ENCODE results near the gene PPHLN1.

PPHLN1 gene

GRCh38 chr12:42477941-42478340 lies 152.0 kb downstream of the PPHLN1 start:
- Histone ChIP-seq H3K4me1 (ENCODE audit: control insufficient read depth, insufficient read depth, low read length) (peaks cover 9% of the 10 kb centered on the region), H3K9ac (ENCODE audit: low read length) (no peak overlapping the region), H3K36me3 (ENCODE audit: control insufficient read depth, insufficient read depth, low read length) (no peaks in the 10 kb centered on the region), H3K27me3 (ENCODE audit: control insufficient read depth, insufficient read depth, low read length) (no peaks in the 10 kb centered on the region), H3K9me3 (ENCODE audit: control insufficient read depth, low read length) (no peaks in the 10 kb centered on the region), H3K4me3 (ENCODE audit: low read length) (no peak overlapping the region)

GRCh38 chr12:42481368-42481767 lies 155.4 kb downstream of the PPHLN1 start:
- H3K4me1 ChIP-seq (ENCODE audit: control insufficient read depth, insufficient read depth, low read length): peaks cover 14% of the 10 kb centered on the region
- no peak overlapping the region for H3K9ac ChIP-seq (ENCODE audit: low read length)
- H3K36me3 ChIP-seq (ENCODE audit: control insufficient read depth, insufficient read depth, low read length): no peaks in the 10 kb centered on the region
- H3K9me3 ChIP-seq (ENCODE audit: control insufficient read depth, low read length): no peaks in the 10 kb centered on the region
- H3K27me3 ChIP-seq (ENCODE audit: control insufficient read depth, insufficient read depth, low read length): no peaks in the 10 kb centered on the region
- H3K4me3 ChIP-seq (ENCODE audit: low read length): no peak overlapping the region

DNA sequence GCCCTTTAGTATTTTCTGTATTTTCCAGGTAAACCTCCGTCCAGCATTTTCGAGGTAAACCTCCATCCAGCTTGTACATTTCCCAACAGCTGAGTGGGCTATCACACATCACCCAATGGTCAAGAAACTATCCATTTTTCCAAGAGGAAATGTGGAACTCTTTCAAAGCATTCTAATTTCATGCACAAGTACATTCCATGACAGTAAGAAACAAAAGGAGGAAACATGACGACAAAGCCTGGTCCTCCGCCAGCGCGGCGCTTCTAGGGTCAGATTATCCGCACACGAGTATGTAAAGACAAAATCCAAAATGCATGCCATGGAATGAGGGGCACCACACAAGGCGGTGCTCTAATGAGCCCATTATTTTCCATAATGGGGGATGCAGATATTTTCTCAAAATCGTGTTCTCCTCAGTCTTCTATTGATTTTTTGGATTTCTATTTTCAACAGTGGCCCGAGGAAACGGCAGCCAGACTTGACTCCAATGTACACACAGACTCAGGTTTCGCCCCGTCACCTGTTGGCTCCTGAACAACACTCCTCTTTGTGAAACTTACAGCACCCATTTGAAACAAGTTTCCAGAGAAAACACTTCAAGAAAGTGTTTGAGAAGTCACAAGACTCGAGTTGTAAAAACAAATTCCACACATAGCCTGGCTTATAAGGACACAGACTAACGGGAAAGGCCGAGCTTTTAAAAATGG lies 156.2 kb downstream of the PPHLN1 start:
- H3K4me1 ChIP-seq (ENCODE audit: control insufficient read depth, insufficient read depth, low read length): peaks cover 14% of the 10 kb centered on the region
- H3K9me3 ChIP-seq (ENCODE audit: control insufficient read depth, low read length): no peaks in the 10 kb centered on the region
- peak overlapping the region; percentile 68 for H3K9ac ChIP-seq (ENCODE audit: low read length)
- peak overlapping the region; percentile 62 for H3K4me3 ChIP-seq (ENCODE audit: low read length)
- no peaks in the 10 kb centered on the region for H3K27me3 ChIP-seq (ENCODE audit: control insufficient read depth, insufficient read depth, low read length)
- no peaks in the 10 kb centered on the region for H3K36me3 ChIP-seq (ENCODE audit: control insufficient read depth, insufficient read depth, low read length)

GRCh38 chr12:42482748-42483520 lies 157.0 kb downstream of the PPHLN1 start:
- H3K4me3 ChIP-seq (ENCODE audit: low read length): peak overlapping the region; percentile 62
- H3K27me3 ChIP-seq (ENCODE audit: control insufficient read depth, insufficient read depth, low read length): no peaks in the 10 kb centered on the region
- no peaks in the 10 kb centered on the region for H3K36me3 ChIP-seq (ENCODE audit: control insufficient read depth, insufficient read depth, low read length)
- H3K9ac ChIP-seq (ENCODE audit: low read length): peak overlapping the region; percentile 68
- H3K9me3 ChIP-seq (ENCODE audit: control insufficient read depth, low read length): no peaks in the 10 kb centered on the region
- H3K4me1 ChIP-seq (ENCODE audit: control insufficient read depth, insufficient read depth, low read length): peaks cover 14% of the 10 kb centered on the region

DNA sequence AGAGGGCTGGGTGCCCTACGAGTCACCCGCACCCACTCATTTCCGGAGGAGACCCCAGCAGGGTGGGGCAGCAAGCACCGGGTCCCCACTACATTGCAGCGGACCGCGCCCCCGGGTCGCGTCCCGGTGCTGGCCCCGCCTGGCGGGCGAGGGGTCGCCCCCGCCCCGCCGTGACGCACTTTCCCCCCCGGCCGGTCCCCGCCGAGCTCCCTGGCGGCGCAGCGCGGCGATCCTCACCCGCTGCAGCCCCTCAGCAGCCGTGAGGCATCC lies 157.5 kb downstream of the PPHLN1 start:
- H3K9me3 ChIP-seq (ENCODE audit: control insufficient read depth, low read length): no peaks in the 10 kb centered on the region
- H3K9ac ChIP-seq (ENCODE audit: low read length): peak overlapping the region; percentile 68
- H3K27me3 ChIP-seq (ENCODE audit: control insufficient read depth, insufficient read depth, low read length): no peaks in the 10 kb centered on the region
- H3K4me3 ChIP-seq (ENCODE audit: low read length): peak overlapping the region; percentile 62
- H3K36me3 ChIP-seq (ENCODE audit: control insufficient read depth, insufficient read depth, low read length): no peaks in the 10 kb centered on the region
- H3K4me1 ChIP-seq (ENCODE audit: control insufficient read depth, insufficient read depth, low read length): peaks cover 14% of the 10 kb centered on the region

DNA sequence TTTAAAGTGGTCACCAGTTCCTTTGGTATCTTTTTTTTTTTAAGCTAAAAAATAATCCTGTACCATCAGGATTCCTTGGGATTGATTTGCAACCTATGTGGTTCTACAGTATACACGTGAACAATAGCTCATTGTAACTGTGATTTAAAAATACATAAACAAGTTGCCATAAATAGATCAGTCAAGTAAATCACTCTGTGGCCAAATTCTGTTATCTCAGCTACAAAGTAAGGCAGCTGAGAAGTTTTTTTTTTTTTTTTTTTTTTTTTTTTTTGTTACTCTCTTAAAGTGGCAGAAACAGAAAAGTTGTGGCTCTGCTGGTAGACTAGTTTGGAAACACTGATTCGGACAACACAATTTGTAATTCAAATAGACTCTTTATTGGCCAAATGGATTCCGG lies 159.0 kb downstream of the PPHLN1 start:
- no peaks in the 10 kb centered on the region for H3K36me3 ChIP-seq (ENCODE audit: control insufficient read depth, insufficient read depth, low read length)
- H3K27me3 ChIP-seq (ENCODE audit: control insufficient read depth, insufficient read depth, low read length): no peaks in the 10 kb centered on the region
- no peak overlapping the region for H3K9ac ChIP-seq (ENCODE audit: low read length)
- peaks cover 14% of the 10 kb centered on the region for H3K4me1 ChIP-seq (ENCODE audit: control insufficient read depth, insufficient read depth, low read length)
- no peaks in the 10 kb centered on the region for H3K9me3 ChIP-seq (ENCODE audit: control insufficient read depth, low read length)
- no peak overlapping the region for H3K4me3 ChIP-seq (ENCODE audit: low read length)

DNA sequence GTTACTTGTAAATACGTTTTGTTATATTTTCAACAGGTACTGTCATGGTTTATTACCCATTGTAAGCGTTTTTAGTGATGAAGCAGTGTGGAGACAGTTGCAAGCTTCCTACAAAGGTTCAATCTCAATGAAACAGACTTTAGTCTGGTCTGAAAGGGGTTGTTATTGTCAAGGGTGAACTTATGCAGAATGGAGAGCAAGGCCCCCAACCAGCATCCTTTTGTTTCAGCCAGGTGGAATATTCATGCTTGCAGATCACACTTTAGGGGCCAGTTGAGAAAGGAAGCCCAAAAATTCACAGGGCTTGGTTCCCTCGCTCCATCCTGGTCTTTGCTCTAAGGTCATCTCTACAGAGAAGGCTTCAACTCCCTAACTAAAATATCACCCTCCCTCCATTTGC lies 159.9 kb downstream of the PPHLN1 start:
- H3K27me3 ChIP-seq (ENCODE audit: control insufficient read depth, insufficient read depth, low read length): no peaks in the 10 kb centered on the region
- no peaks in the 10 kb centered on the region for H3K36me3 ChIP-seq (ENCODE audit: control insufficient read depth, insufficient read depth, low read length)
- no peaks in the 10 kb centered on the region for H3K9me3 ChIP-seq (ENCODE audit: control insufficient read depth, low read length)
- H3K9ac ChIP-seq (ENCODE audit: low read length): no peak overlapping the region
- H3K4me3 ChIP-seq (ENCODE audit: low read length): no peak overlapping the region
- peaks cover 14% of the 10 kb centered on the region for H3K4me1 ChIP-seq (ENCODE audit: control insufficient read depth, insufficient read depth, low read length)

DNA sequence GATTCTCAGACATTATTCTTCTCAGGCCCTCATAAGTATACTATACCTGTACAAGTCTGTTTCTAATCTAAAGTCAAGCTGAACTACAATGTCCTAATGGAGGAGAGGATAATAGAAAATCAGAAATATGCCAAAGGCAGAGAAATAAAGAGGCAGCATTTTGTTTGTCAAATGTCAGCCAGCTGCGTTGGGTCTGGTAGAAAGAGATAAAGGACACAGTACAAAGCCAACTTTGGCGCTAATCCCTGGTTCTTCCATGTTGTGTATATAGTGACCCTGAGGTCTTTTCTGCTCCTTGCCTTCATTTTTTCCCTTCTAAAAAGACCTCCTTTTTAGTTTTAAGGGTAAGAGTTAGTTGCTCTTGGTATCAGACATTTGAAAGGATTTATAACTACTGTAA lies 160.4 kb downstream of the PPHLN1 start:
- H3K36me3 ChIP-seq (ENCODE audit: control insufficient read depth, insufficient read depth, low read length): no peaks in the 10 kb centered on the region
- H3K27me3 ChIP-seq (ENCODE audit: control insufficient read depth, insufficient read depth, low read length): no peaks in the 10 kb centered on the region
- peaks cover 14% of the 10 kb centered on the region for H3K4me1 ChIP-seq (ENCODE audit: control insufficient read depth, insufficient read depth, low read length)
- H3K9ac ChIP-seq (ENCODE audit: low read length): no peak overlapping the region
- H3K9me3 ChIP-seq (ENCODE audit: control insufficient read depth, low read length): no peaks in the 10 kb centered on the region
- no peak overlapping the region for H3K4me3 ChIP-seq (ENCODE audit: low read length)

GRCh38 chr12:42490261-42490842 lies 164.4 kb downstream of the PPHLN1 start:
- H3K27me3 ChIP-seq (ENCODE audit: control insufficient read depth, insufficient read depth, low read length): no peaks in the 10 kb centered on the region
- H3K9ac ChIP-seq (ENCODE audit: low read length): no peak overlapping the region
- H3K4me3 ChIP-seq (ENCODE audit: low read length): no peak overlapping the region

More at GRCh38 chr12:42490261-42490842, 164.4 kb downstream of the PPHLN1 start:
- no peaks in the 10 kb centered on the region for H3K9me3 ChIP-seq (ENCODE audit: control insufficient read depth, low read length)
- H3K4me1 ChIP-seq (ENCODE audit: control insufficient read depth, insufficient read depth, low read length): no peaks in the 10 kb centered on the region
- no peaks in the 10 kb centered on the region for H3K36me3 ChIP-seq (ENCODE audit: control insufficient read depth, insufficient read depth, low read length)

Data from mucosa of stomach (tissue), 1 donor.